Muscle layer of duodenum (tissue), 2 donors: ENCODE measurements around the gene YOD1.

Source experiments
- H3K27ac ChIP-seq: one replicate; pipeline ENCODE4 v1.7.0; 2013; ENCODE audit warnings: mild to moderate bottlenecking, low read length
- H3K27me3 ChIP-seq: one replicate; pipeline ENCODE4 v1.7.0; 2013; ENCODE audit warnings: low read depth, mild to moderate bottlenecking, control low read depth, low read length
- H3K36me3 ChIP-seq, 2 donors: one replicate each; pipeline ENCODE4 v1.7.0; 2013; ENCODE audit warnings: low read length in 2 of 2, control low read depth in 1 of 2, mild to moderate bottlenecking in 1 of 2; ENCODE audit not compliant: insufficient read depth in 2 of 2, control insufficient read depth in 1 of 2
- H3K4me1 ChIP-seq, 2 donors: one replicate each; pipeline ENCODE4 v1.7.0; 2013; ENCODE audit warnings: low read length in 2 of 2, mild to moderate bottlenecking in 2 of 2, control low read depth in 1 of 2, moderate library complexity in 1 of 2; ENCODE audit not compliant: insufficient read depth in 2 of 2, control insufficient read depth in 1 of 2
- H3K4me3 ChIP-seq, 2 donors: one replicate each; pipeline ENCODE4 v1.7.0; 2013; ENCODE audit warnings: low read length in 2 of 2, low read depth in 1 of 2, mild to moderate bottlenecking in 1 of 2
- H3K9me3 ChIP-seq, 2 donors: one replicate each; pipeline ENCODE4 v1.7.0; 2013; ENCODE audit warnings: low read length in 2 of 2, control low read depth in 1 of 2, mild to moderate bottlenecking in 1 of 2; ENCODE audit not compliant: control insufficient read depth in 1 of 2
- donor health status: healthy.

Gene YOD1

DNA sequence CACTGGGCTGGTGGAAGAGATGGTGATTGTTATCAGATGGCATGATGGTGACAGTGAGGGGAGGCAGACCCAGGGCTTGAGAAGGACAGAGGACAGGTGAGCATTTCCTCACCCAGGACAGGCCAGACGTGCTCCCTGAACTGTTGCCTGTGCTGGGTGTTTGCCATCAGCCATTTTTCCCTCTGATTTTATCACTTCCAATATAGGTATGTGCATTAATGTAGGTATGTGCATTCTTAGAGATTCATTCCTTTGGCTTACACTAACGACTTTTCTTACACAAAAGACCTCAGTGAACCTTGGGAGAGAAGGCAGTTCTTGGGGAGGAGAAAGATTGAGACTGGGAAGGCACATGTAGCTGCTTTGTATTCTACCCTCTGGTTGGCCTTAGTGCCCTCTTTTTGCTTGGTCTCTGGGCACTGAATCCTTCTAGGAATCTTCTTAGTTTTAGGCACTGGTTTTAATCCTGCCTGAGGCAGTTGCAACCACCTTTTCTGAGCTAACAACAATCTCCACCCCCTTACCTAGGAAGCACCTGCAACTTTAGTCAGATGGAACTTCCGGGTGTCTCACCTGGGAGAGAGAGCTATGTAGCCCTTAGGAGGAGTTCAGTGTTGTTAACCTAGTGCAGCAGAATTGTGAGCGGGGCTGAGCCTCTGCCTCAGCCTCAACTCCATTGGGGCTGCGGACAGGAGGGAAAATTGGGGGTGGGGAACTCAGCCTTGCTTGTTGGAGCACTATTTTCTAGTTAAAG is 49.3 kb downstream of the YOD1 start:
- no peaks in the 10 kb centered on the region for H3K27me3 ChIP-seq
- H3K9me3 ChIP-seq: no peaks in the 10 kb centered on the region
- peaks cover 0 to 5% of the 10 kb centered on the region in 2 donors for H3K4me1 ChIP-seq
- no peaks in the 10 kb centered on the region for H3K36me3 ChIP-seq
- no peak overlapping the region for H3K27ac ChIP-seq
- no peak overlapping the region for H3K4me3 ChIP-seq

DNA sequence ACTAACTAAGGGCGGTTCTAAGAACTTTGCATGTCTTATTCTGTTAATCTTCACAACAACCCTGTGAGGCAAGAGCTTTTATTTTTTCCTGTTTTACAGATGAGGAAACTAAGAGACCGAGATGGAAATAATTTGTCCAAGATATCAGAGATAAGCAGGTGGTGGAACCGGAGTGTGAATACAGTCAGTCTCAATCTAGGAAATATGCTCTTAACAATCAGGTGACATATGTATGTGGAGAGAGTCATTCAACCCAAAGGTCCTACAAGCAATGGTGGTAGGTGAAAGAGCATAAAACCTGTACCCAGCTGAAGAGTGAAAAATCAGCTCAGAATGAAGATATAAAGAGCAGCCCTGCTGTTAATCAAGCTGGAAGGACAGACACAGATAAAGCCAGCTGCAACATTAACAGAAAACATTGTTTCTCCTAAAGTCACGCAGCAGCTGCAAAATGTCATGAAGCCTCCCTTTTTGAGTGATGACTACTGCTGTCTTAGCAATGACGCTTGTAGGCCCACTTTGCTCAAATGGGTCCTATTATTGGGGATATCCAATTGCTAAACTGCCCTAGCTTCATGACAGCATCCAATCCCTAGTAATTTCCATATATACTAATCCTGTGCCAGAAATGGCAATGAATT is 50.2 kb downstream of the YOD1 start:
- H3K27ac ChIP-seq: no peak overlapping the region
- H3K4me1 ChIP-seq: peaks cover 0 to 2% of the 10 kb centered on the region in 2 donors
- no peaks in the 10 kb centered on the region for H3K9me3 ChIP-seq
- H3K4me3 ChIP-seq: no peak overlapping the region
- H3K36me3 ChIP-seq: no peaks in the 10 kb centered on the region
- no peaks in the 10 kb centered on the region for H3K27me3 ChIP-seq

DNA sequence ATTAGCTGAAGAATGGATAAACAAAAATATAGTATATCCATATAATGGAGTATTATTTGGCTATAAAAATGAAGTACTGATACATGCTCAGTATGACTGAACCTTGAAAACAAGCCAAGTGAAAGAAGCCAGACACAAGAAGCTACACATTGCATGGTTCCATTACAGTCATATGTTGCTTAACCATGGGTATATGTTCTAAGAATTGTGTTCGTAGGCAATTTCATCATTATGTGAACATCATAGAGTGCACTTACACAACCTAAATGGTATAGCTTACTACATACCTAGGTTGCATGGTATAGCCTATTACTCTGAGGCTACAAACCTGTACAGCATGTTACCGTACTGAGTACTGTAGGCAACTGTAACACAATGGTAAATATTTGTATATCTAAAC is 52.2 kb downstream of the YOD1 start:
- H3K36me3 ChIP-seq: no peaks in the 10 kb centered on the region
- no peak overlapping the region for H3K4me3 ChIP-seq
- no peaks in the 10 kb centered on the region for H3K27me3 ChIP-seq
- no peak overlapping the region for H3K27ac ChIP-seq
- H3K4me1 ChIP-seq: no peaks in the 10 kb centered on the region
- no peaks in the 10 kb centered on the region for H3K9me3 ChIP-seq
